Endothelial cell of umbilical vein (primary cell): Measurements from ENCODE around the gene BLZF1.

Source experiments
- EZH2 ChIP-seq: IDR thresholded peaks from 2 replicates; pipeline ENCODE4 v1.6.1; 2012; ENCODE audit warnings: borderline replicate concordance, low read depth, mild to moderate bottlenecking, moderate library complexity, low read length, inconsistent platforms; ENCODE audit not compliant: severe bottlenecking
- FOS ChIP-seq: IDR thresholded peaks from 2 replicates; pipeline ENCODE4 v1.6.1; 2011; ENCODE audit warnings: mild to moderate bottlenecking, low read length, moderate library complexity, borderline replicate concordance; ENCODE audit not compliant: insufficient read depth
- GATA2 ChIP-seq: IDR thresholded peaks from 2 replicates; pipeline ENCODE4 v1.7.0; 2011; ENCODE audit warnings: low read depth, mild to moderate bottlenecking, moderate library complexity, mixed read lengths, low read length; ENCODE audit not compliant: insufficient read length, insufficient read depth
- POLR2A ChIP-seq: IDR thresholded peaks from 2 replicates; pipeline ENCODE4 v1.6.1; 2012; ENCODE audit warnings: low read depth, mild to moderate bottlenecking, control low read depth, low read length
- POLR2AphosphoS5 ChIP-seq: IDR thresholded peaks from 2 replicates; pipeline ENCODE4 v1.6.1; 2012; ENCODE audit warnings: low read depth, mild to moderate bottlenecking, control low read depth, low read length, moderate library complexity; ENCODE audit not compliant: insufficient read depth
- TF ChIP-seq, protein P1 (sequence below), 2 donors: IDR thresholded peaks; 1 replicate in 1 of 2; 2 replicates in 1 of 2; pipeline ENCODE4 v1.5.1; 2011; ENCODE audit warnings: low read length in 2 of 2, mild to moderate bottlenecking in 2 of 2, moderate library complexity in 2 of 2, control low read depth in 1 of 2, inconsistent platforms in 1 of 2, low read depth in 1 of 2; ENCODE audit not compliant: insufficient read depth in 1 of 2; ENCODE audit errors: extremely low read depth in 1 of 2
- TF ChIP-seq, protein P2 (sequence below): IDR thresholded peaks from 2 replicates; pipeline ENCODE4 v1.6.1; 2011; ENCODE audit not compliant: insufficient read depth, insufficient read length

DNA sequence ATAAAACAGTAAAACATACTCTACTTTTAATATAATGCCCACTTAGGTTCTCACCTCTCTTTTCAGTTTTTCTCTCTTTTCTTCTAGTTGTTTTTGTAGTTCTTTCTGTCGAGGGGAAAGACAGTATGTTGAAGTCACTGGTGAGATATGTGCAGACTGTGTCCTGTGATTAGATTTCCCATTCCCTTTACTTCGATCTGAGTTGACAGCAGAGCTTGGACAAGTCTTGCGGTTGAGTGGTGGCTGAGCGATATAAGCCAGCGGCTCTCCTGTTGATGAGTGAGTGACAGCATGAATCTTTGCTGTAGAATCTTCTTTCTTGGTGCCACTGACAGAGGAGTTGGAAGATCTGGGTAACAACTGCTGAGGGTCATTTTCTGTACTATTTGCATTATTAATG is 53.3 kb downstream of the BLZF1 start:
- TF ChIP-seq POLR2A (no peak), POLR2AphosphoS5 (no peak), EZH2 (no peak), GATA2 (no peak), FOS (no peak)
- TF ChIP-seq, protein P1, sequence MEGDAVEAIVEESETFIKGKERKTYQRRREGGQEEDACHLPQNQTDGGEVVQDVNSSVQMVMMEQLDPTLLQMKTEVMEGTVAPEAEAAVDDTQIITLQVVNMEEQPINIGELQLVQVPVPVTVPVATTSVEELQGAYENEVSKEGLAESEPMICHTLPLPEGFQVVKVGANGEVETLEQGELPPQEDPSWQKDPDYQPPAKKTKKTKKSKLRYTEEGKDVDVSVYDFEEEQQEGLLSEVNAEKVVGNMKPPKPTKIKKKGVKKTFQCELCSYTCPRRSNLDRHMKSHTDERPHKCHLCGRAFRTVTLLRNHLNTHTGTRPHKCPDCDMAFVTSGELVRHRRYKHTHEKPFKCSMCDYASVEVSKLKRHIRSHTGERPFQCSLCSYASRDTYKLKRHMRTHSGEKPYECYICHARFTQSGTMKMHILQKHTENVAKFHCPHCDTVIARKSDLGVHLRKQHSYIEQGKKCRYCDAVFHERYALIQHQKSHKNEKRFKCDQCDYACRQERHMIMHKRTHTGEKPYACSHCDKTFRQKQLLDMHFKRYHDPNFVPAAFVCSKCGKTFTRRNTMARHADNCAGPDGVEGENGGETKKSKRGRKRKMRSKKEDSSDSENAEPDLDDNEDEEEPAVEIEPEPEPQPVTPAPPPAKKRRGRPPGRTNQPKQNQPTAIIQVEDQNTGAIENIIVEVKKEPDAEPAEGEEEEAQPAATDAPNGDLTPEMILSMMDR (IDR thresholded peaks at IDR 0.05; ENCODE audit: extremely low read depth in 1 of 2, insufficient read depth in 1 of 2, low read depth in 1 of 2, low read length in 2 of 2) = no peak
- TF ChIP-seq, protein P2, sequence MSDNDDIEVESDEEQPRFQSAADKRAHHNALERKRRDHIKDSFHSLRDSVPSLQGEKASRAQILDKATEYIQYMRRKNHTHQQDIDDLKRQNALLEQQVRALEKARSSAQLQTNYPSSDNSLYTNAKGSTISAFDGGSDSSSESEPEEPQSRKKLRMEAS = no peak
